ENCODE results near the gene WDR59. TPM values are rescaled to one million over a fixed set of nuclear protein-coding genes. Genes with fewer than 3 reads are reported as not detected.
"Not testable (repeated sequence)": the region's sequence is repeated elsewhere in the genome, so short reads cannot be mapped to it uniquely, and the experiment has no call there.

The WDR59 gene
- total RNA-seq, 1 donor from 2014 or later = 15.4 TPM

DNA sequence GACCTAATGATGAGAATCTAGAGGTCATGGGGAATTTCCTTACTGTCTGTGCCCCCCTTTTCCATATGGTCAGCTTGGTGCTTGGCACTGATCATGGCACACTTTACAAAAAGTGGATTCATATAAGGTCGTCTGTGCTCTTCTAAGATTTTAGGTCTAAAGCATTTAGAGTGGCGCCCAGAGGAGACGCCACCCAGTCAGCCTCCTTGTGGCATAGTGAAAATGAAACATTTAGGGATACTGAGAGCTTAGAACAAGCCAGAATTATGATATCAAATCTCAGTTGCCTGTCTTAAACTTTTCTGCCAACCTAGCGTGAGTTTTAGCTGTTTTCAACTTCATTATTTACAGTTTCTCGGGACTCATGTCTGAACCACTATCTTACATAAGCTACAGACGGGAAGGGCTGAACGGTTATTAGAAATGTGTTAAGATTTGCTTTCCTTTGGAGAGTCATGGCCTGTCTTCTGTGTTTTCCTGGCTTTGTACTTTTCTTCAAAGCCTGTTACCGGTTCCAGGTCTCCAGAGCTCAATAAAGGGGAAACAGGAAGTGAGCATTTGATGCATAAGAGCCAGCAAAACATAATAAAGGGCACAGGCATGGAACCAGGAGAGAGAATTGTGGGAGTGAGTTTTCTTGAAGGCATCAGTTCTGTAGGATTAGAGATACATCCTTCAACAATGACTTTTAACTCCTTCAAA lies 27.6 kb upstream of the WDR59 start:
- DNase-seq (ENCODE audit: low read depth) = no peak

DNA sequence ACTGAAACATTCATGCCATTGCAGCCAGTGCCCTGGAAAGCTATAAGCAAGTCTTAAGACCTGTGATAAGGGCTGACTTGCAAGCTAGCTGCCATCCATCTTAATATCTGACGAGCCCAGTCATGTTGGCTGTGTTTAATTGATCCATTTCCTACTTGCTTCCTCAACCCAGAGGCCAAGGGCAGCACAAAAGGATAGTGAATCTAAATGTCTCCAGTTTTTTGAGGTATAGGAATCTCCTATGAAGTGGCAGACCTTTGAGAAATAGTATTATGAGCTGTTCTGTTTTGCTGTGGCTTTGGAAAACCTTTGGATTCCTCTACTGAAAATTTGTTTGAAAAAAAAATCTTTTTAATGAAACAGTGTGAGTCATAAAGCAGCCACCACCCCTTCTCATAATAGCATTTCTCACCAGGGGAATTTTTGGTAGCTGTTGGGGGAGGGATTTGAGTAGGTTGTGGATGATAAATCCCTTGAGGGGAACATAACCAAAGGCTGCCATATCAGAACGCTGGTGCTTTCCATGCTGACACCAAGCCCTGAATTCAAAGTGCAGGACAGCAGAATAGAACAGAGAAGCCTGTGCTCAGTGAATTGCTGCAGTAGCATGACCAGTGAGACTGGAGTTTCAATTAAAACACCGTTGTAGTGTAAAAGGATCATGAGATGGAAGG lies 26.8 kb upstream of the WDR59 start:
- DNase-seq (ENCODE audit: low read depth) = peak; percentile 75

DNA sequence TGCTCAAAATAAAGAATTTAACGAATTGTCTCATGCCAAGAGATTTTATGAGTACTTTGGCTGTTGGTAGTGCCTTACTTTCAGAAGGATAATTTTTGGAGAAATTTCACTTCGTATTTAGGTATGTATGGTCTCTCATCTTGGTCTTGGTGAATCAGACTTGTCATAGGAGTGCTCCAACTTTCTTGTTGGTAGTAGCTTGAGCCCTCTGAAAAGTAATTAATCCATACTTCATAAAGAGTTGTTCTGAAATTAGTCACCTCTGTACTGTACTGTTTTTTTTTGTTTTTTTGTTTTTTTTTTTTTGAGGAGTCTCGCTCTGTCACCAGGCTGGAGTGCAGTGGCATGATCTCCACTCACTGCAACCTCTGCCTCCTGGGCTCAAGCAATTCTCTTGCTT lies 25.5 kb upstream of the WDR59 start:
- no peak for DNase-seq (ENCODE audit: low read depth)

DNA sequence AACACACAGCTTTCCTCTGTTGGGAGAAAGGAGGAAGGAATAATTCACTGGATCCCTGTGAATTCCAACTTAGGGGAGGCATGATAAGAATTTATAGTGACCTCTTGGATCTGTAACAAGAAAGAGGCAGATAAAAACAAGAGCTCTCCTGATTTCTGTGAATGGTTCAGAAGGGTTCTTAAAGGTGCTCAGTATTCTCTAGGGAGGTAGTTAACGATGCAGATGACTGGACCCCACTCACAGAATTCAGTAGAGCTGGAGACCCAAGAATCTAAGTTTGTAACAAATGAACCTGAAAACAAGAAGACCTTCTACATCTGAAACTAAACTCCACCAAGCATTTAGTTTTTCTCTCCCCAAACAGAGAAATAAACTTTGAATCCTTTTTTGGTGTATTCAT lies 22.5 kb upstream of the WDR59 start:
- no peak for DNase-seq (ENCODE audit: low read depth)

DNA sequence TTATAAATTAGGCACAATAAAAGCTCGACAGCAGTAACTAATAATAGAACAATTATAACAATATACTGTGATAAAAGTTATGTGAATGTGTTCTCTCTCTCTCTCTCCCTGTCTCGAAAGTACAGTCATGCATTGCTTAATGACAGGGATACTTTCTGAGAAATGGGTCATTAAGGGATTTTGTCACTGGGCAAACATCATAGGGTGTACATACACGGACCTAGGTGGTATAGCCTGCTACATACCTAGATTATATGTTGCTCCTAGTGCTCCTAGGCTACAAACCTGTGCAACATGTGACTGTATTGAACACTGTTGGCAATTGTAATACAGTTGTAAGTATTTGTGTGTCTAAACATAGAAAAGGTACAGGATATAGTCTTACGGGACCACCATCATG lies 20.8 kb upstream of the WDR59 start:
- no peak for DNase-seq (ENCODE audit: low read depth)

DNA sequence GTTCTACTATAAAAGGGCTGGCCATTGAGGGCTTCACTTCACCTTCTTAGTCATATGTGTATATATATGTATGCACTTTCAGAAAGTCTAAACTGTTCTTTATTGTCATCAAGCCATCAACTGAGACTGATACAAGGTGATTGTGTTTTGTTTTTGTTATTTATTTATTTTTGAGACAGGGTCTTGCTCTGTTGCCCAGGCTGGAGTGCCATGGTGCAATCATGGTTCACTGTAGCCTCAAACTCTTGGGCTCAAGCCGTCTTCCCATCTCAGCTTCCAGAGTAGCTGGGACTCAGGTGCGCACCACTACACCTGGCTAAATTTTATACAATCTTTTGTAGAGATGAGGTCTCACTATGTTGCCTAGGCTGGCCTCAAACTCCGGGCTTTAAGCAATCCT lies 19.5 kb upstream of the WDR59 start:
- DNase-seq (ENCODE audit: low read depth) = no peak

DNA sequence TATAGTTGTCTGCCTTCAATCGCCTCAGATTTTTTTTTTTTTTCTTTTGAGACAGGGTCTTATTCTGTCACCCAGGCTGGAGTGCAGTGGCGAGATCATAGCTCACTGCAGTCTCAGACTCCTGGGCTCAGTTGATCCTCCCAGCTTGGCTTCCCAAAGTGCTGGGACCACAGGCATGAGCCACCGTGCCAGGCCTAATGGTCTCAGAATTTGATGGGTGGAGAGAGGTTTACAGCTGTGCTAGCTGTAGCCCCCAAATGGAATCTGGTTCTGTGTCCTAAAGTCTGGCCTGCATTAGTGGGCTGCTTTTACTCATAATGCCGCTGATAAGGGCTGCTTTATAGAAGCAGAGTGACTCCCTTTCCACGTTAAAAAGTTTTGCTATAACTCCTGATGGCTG lies 19.0 kb upstream of the WDR59 start:
- peak; percentile 44 for DNase-seq (ENCODE audit: low read depth)

DNA sequence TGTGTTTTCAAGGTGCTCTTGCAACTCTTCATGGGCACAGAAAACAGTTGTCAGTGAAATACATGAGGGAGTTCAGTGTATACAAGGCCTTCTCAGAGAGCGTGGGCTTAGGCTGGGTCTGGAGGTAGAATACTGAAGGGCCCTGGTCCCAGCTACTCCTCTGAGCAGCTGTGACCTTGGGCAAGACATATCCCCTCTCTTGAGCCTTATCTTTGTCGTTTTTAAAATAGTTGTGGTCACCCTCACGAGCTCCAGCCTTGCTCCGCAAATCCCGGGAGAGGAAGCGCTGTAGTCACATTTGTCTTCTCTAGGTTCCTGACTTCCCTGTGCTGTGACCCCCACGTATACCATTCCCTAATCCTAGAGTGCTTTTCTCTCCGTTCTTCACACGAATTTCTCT lies 17.6 kb upstream of the WDR59 start:
- DNase-seq (ENCODE audit: low read depth) = peak; percentile 65

DNA sequence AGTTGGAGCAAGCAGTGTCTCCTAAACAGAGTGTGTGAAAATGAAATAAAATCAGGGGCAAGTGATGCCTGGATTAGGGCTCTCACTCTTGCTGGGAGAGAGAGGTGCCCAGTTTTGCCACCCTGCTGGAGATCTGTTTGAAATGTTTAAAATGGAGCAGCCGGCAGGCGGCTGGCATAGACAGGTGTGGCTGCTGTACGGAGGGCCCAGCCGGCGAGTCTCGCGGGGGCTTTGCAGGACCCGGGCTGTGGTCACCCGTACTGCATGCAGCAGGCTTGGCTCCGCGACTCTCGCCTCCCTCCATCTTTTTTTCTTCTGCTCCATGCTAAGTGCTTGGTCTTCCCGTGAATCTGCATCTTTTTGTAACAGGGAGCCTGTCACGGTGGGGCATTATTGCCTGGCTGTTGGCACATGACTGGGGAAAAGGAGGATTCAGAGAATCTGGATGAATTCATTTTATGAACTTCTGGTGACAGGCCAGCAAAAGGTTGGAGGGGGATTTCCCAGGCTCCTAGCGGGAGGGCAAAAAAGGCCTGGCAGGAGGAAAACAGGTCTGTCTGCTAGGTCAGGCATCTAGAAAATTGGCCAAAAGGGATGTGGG lies 15.7 kb upstream of the WDR59 start:
- no peak for DNase-seq (ENCODE audit: low read depth)

DNA sequence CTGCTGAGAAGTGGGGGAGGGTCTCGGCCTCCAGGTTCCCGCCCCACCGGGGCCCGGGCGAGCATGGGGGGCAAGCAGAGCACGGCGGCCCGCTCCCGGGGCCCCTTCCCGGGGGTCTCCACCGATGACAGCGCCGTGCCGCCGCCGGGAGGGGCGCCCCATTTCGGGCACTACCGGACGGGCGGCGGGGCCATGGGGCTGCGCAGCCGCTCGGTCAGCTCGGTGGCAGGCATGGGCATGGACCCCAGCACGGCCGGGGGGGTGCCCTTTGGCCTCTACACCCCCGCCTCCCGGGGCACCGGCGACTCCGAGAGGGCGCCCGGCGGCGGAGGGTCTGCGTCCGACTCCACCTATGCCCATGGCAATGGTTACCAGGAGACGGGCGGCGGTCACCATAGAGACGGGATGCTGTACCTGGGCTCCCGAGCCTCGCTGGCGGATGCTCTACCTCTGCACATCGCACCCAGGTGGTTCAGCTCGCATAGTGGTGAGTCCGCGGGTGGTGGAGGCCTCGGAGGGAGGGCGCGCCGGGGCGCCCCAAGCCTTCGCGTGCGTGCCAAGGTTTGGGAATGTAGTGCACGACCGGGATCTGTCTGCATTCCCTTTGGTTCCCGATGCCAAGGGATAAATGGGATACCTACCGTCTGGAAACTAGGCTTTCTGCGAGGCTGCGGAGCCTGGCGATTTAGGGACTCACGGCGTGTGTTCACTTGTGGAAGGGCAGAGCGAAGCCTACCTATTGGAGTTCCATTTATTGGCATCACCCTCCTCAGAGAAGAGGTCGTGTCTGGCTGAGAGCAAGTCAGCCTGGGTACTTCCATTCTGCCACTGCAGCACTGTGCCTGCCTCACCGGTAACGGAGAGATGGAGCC lies 14.9 kb upstream of the WDR59 start:
- DNase-seq (ENCODE audit: low read depth) = peak; percentile 50

DNA sequence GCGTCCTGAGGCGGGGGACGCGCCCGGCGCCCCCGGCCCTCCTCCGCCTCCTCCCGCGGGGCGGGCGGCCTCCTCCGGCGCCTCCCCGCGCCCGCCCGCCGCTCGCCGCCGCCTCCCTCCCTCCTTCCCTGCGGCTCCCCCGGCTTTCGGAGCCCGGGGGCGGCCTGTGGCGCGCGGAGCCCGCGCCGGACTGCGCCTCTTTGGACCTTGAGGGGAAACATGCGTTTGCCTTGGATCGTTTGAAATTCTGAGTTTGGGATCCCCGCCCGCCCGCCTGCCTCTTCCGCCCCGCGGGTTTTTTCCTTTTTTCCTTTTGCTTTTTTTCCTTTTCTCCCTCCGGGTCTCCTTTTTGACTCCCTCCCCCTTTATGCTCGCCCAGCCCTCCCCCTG lies 14.3 kb upstream of the WDR59 start:
- no peak for DNase-seq (ENCODE audit: low read depth)

DNA sequence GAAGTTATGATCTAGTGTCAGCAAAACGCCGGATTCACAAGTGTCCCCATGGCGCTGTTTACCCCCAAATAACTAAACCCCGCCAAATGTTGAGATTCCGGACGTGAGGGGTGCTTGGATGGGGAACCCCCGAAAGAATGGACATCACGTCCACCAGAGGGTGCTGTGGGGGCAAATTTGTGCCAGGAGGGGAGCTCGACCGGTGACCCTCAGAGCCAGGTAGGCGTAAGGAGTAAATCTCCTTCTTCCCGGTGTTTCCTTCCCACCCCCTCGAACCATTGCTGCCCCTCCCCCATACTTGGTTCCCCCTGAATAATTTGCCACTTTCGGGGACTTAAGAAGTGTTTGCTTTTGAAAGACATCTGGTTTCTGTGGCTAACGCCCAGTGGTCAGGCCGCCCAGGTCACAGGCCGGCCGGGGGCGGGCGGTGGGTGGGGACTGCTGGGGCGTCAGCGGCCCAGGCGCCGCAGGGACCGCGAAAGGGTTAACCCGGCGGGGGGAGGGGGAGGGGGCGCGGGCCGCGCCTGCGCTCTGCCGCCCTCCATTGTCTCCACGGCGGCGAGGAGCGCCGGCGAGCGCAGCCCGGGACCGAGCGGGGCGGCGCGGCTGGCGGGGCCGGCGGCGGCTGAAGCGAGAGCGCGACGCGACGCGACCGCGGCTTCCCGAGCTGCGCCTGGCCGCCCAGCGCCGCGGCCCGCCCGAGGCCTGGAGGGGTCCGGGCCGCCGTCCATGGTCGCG lies 13.7 kb upstream of the WDR59 start, which contains the start of gene ZNRF1:
Gene ZNRF1, plus strand, starts transcription at position 544 of the 738 bp plus-strand sequence. CDS start 648 bp downstream, outside the sequence.
- peak; percentile 85 for DNase-seq (ENCODE audit: low read depth)

DNA sequence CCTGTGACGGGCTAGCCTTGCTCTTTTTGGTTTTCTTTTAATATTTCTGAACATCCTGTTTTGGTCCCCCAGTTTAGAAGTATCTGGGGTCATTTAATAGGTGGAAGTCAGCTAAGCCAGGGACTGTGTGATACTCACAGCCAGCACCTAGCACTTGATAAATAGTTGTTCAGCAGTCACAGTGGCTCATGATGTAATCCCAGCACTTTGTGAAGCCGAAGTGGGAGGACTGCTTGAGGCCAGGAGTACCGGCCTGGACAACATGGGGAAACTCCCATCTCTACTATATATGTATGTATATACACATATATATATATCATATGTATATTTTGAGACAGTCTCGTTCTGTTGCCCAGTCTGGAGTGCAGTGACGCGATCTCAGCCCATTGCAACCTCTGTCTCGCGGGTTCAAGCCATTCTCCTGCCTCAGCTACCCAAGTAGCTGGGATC lies 12.1 kb upstream of the WDR59 start:
- DNase-seq (ENCODE audit: low read depth) = no peak

DNA sequence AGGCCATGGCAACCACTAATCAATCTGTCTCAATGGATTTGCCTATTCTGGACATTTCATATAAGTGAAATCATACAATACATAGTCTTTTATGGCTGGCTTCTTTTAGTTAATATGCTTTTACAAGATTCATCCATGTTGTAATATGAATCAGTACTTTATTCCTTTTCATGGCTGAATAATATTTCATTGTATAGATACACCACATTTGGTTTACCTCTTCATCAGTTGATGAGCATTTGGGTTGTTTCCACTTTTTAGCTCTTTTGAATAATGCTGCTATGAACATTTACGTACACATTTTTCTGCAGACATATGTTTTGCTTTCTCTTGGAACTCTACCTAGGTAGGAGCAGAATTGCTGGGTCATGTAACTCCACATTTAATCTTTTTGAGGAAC lies 11.1 kb upstream of the WDR59 start:
- no peak for DNase-seq (ENCODE audit: low read depth)

DNA sequence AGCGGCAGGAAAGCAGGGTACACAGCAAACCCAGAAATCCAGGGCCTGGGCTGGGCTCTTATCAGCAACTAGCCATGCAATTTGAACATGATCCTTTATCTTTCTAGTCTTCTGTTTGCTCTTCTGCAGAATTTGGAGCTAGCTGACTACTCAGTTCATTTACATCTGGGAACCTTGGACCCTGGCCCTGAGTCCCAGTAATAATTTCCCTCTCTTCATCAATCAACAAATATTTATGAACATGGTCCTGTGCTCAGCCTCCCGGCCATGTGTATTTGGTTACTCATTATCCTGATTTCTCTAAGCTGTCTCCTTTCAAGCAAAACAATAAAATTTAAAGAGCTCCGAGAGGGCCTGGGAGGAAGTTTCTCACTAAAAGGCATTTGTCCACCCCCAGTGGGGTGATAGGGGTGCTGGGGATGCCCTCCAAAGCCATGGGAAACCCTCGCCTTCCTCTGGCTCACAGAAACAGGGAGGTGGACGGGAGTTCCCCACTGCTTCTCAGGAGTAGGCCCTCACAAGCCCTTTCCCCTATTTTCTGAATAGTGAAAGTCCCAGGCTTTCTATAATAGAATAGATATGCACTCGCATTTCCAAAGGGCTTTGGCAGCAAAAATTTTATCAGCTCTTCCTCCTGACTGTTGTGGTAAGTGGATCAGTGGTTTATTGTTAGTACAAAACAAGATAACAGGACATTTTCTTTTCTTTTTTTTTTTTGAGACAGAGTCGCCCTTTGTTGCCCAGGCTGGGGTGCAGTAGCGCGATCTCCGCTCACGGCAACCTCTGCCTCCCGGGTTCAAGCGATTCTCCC lies 6.9 kb upstream of the WDR59 start:
- DNase-seq (ENCODE audit: low read depth) = no peak

DNA sequence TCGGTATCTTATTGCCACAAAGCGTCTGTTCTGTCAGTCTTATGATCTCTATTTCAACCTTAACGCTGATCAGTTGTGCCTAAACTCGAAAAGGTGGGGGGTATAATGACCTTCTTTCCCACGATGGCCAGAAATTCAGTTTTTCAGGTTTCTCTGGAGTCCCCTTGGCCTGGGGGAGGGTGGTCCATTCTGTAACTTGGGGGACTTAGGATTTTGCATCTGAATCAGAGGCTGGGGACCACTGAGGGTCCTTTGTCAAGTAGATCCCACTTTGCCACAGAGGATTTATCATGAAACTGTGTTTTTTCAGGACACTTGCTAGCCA lies 6.3 kb upstream of the WDR59 start:
- no peak for DNase-seq (ENCODE audit: low read depth)

DNA sequence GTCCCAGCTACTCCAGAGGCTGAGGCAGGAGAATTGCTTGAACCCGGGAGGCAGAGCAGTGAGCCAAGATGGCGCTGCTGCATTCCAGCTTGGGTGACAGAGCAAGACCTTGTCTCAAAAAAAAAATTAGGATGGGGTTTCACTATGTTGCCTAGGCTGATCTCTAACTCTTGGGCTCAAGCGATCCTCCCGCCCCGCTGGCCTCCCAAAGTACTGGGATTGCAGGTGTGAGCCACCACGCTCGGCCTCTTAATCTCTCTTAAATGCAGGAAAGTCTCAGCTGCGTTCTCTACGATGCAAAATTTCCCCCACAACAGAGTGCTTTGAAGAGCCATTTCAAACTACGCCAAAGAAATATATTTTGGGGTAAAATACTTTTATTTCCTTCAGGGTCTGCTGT lies 5.9 kb upstream of the WDR59 start:
- DNase-seq (ENCODE audit: low read depth) = no peak

DNA sequence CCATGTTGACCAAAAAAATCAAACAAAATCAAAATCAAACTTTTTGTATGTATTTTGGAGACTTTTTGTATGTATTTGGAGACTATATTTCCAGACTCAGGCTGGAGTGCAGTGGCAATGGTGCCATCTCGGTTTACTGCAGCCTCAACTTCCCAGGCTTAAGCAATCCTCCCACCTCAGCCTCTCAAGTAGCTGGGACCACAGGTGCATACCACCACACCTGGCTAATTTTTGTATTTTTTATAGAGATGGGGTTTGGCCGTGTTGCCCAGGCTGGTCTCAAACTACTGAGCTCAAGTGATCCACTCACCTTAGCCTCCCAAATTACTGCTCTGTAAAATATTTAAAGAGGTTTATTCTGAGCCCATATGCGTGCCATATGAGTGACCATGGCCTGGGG lies 4.9 kb upstream of the WDR59 start:
- not testable (repeated sequence) for DNase-seq (ENCODE audit: low read depth)

DNA sequence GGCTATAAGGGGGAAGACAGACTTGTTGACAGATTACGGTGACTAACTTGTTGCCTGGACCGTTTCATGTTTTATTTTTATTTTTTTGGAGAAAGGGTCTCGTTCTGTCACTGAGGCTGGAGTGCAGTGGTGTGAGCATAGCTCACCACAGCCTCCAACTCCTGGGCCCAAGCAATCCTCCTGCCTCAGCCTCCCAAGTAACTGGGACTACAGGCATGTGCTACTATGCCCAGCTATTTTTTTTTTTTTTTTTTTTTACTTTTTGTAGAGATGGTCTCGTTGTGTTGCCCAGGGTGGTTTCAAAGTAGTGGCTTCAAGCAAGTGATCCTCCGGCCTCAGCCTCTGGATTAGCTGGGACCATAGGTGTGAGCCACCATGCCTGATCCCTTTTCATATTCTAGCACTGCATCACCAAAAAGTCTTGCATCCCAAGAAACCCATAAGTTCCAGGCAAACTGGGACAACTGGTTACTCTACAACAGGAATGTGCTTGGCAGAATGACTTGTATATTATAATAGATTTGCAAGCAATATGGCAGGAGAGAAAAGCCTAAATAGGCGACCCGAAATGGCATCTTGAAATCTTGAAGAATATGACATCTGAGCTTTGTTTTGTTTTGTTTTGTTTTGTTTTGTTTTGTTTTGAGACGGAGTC lies 2.2 kb upstream of the WDR59 start:
- no peak for DNase-seq (ENCODE audit: low read depth)

DNA sequence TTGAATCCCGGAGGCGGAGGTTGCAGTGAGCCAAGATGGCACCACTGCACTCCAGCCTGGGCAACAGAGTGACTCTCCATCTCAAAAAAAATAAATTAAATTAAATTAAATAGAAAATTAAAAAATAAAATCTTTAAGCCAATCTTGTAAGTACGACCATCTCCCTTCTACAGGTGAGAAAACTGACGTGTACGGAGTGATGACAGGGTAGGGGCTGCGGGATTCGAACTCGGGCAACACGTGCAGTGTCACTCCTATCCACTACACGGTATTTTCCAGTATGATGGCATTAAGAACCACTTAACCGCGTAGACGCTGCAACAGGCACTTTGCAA lies 762 bp downstream of the WDR59 start:
- DNase-seq (ENCODE audit: low read depth) = no peak
